Lower leg skin (tissue), 3 donors: ENCODE results near the gene YES1.

ENCODE experiments used
- CTCF ChIP-seq, 3 donors: fragments of 450-650 bp; IDR thresholded peaks; one replicate each; pipeline ENCODE4 v1.5.1; 2016; ENCODE audit warnings: antibody characterized with exemption in 3 of 3, mild to moderate bottlenecking in 3 of 3, moderate library complexity in 2 of 3
- POLR2A ChIP-seq, 2 donors: fragments of 450-650 bp; IDR thresholded peaks; one replicate each; pipeline ENCODE4 v1.6.1; 2016 to 2017; ENCODE audit warnings: antibody characterized with exemption in 2 of 2, mild to moderate bottlenecking in 1 of 2, moderate library complexity in 1 of 2

DNA sequence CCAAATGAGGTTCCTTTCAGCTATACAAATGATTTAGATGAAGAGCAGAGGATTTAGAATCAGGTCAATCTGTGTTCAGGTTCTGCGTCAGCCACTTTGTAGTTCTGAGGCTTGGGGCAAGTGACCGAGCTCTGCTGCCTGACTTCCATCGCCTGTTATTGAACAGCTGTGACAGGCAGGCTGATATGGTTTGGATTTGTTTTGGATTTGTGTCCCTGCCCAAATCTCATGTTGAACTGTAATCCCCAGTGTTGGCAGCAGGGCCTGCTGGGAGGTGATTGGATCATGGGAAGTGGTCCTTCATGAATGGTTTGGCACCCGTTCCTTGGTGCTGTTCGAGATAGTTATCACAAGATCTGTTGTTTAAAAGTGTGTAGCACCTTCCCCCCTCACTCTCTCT is 136.0 kb downstream of the YES1 start:
- TF ChIP-seq POLR2A (IDR thresholded peaks at IDR 0.05) (no peak), CTCF (IDR thresholded peaks at IDR 0.05) (no peak)
